AG04450 (cell line): ENCODE measurements around the gene BCL7A. TPM values are rescaled to one million over a fixed set of nuclear protein-coding genes. Genes with fewer than 3 reads are reported as not detected.

Experiments used
- CTCF ChIA-PET: fragments of 300-600, 350-600 bp; formaldehyde crosslinking; extraction: SDS; loops from one replicate; lab custom pipeline; 2022; ENCODE audit warnings: antibody characterized with exemption, inconsistent platforms; lab: Charles Lee
- POLR2A ChIA-PET: fragments of 350-600 bp; formaldehyde crosslinking; extraction: SDS; loops from one replicate; lab custom pipeline; 2021; ENCODE audit warnings: antibody characterized with exemption, inconsistent platforms; lab: Yijun Ruan, JAX
- DNase-seq: peaks from one replicate; pipeline ENCODE4 v3.0.0-alpha.2; 2011; ENCODE audit warnings: low read depth, low spot score
- H3K27ac ChIP-seq: one replicate; pipeline ENCODE4 v1.5.1; 2012; ENCODE audit warnings: low read depth, low read length, control low read depth
- H3K27me3 ChIP-seq: one replicate; pipeline ENCODE4 v1.6.0; 2012; ENCODE audit warnings: low read length; ENCODE audit not compliant: control insufficient read depth, insufficient read depth
- H3K4me3 ChIP-seq: 2 replicates; pipeline ENCODE4 v1.5.1; 2011; ENCODE audit warnings: mild to moderate bottlenecking, low read depth, low read length, control low read depth
- H3K9me3 ChIP-seq: 2 replicates; pipeline ENCODE4 v1.5.1; 2012; ENCODE audit warnings: low read length; ENCODE audit not compliant: control insufficient read depth, insufficient read depth
- CTCF ChIP-seq: IDR thresholded peaks from 2 replicates; pipeline ENCODE4 v1.5.1; 2011; ENCODE audit warnings: low read depth, low read length, control low read depth, inconsistent platforms
- polyA plus RNA-seq: library from polyadenylated mRNA; depleted of rRNA; stranded (reverse); fragments of >200 nt; gene quantifications from 2 replicates; pipeline ENCODE4 v1.2.3, GENCODE V29; 2011

The BCL7A gene
- polyA plus RNA-seq, 1 experiment: 4.4 TPM

DNA sequence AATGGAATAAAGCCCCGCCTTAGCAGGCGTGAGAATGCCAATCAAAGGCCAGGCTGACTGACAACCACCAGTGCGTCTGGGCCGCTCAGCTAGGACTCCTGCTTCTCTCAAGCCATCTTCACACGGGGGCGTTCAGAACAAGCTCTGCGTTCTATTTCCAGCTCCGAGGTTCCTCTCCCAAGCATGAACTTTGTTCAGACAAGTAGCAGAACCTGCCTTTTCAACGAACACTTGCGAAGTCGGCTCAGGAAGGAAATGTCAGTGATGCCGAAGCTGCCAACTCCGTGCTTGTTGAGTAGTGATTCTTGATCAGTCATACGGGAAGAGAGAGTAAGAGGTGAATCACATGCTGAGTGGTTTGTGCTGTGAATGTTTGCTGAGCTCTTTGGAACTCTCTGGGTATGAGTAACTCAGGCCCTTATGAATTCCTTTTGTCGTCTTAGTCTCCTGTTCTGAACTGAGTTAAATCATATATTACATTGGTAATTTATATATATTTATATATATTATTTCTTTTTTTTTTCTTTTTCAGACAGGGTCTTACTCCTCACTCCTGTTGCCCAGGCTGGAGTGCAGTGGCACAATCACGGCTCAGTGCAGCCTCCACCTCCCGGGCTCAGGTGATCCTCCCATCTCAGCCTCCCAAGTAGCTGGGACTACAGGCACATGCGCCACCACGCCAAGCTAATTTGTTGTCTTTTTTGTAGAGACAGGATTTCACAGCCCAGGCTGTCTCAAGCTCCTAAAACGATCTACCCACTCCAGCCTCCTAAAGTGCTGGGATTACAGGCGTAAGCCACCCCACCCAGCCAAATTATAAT lies 29.4 kb upstream of the BCL7A start:
- DNase-seq: peak; percentile 92
- Histone ChIP-seq H3K9me3 (no peaks in the 10 kb centered on the region), H3K4me3 (no peak overlapping the region), H3K27ac (peak overlapping the region; percentile 92), H3K27me3 (no peaks in the 10 kb centered on the region)
- CTCF ChIA-PET: interaction anchor here (1.1 kb wide), 1 partner anchor 199 kb away, joined by 3 read pairs; no protein-coding TSS in a partner anchor
- no peak for TF ChIP-seq CTCF
- POLR2A ChIA-PET: interaction anchor here (0.6 to 1.2 kb wide), 6 partner anchors 12 to 74 kb away, joined by 3 to 7 read pairs (median 4); no protein-coding TSS in a partner anchor

- ChIA-PET CTCF (no interaction called here), POLR2A (interaction anchor here (0.6 kb wide), 1 partner anchor 11 kb away, joined by 3 read pairs; no protein-coding TSS in a partner anchor)
- no peak overlapping the region for H3K4me3 ChIP-seq
- peak overlapping the region; percentile 31 for H3K27ac ChIP-seq
- no peak for DNase-seq
- no peaks in the 10 kb centered on the region for H3K27me3 ChIP-seq
- TF ChIP-seq CTCF: no peak
- H3K9me3 ChIP-seq: peaks cover 3% of the 10 kb centered on the region
Measured at GRCh38 chr12:121996050-121996944, 25.4 kb upstream of the BCL7A start.

GRCh38 chr12:121996945-121997612 lies 24.6 kb upstream of the BCL7A start:
- no peaks in the 10 kb centered on the region for H3K27me3 ChIP-seq
- POLR2A ChIA-PET: interaction anchor here (0.6 to 0.7 kb wide), 2 partner anchors 11 to 26 kb away, joined by 3 to 11 read pairs; no protein-coding TSS in a partner anchor
- H3K27ac ChIP-seq: no peak overlapping the region
- CTCF ChIA-PET: no interaction called here
- H3K9me3 ChIP-seq: peaks cover 3% of the 10 kb centered on the region
- no peak for DNase-seq
- no peak for TF ChIP-seq CTCF
- no peak overlapping the region for H3K4me3 ChIP-seq

DNA sequence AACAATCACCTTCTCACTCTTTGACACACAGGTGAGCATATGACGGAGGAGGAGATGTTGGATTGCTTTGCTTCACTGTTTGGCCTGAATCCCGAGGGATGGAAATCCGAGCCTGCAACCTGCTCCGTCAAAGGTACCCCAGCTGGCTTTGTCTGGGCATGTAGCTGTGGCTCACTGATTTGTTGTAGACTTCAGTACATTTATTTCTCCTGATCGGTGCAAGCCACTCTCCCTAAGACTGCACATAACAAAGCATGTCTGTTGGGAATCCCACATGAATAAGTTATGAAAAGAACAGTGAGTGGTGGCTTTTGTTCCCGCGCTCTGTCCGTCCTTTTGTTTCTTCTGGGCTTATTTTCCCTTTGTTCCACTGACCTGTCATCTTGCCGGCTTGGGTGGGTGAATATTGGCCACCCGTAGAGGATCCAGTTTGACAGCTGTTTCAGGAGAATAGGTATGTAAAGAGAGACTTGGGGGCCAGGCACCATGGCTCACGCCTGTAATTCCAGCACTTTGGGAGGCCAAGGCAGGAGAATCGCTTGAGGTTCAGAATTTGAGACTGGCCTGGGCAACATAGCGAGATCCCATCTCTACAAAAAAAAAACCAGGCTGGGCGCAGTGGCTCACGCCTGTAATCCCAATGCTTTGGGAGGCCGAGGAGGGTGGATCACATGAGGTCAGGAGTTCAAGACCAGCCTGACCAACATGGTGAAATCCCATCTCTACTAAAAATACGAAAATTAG lies 20.0 kb upstream of the BCL7A start:
- ChIA-PET CTCF (interaction anchor here (0.6 kb wide), 1 partner anchor 122 kb away, joined by 3 read pairs; no protein-coding TSS in a partner anchor), POLR2A (no interaction called here)
- TF ChIP-seq CTCF: no peak
- Histone ChIP-seq H3K4me3 (no peak overlapping the region), H3K9me3 (peaks cover 3% of the 10 kb centered on the region), H3K27me3 (no peaks in the 10 kb centered on the region), H3K27ac (no peak overlapping the region)
- no peak for DNase-seq
